GM19395 (cell line): Measurements from ENCODE around the gene KCNH4.
"Not testable (repeated sequence)": the region's sequence is repeated elsewhere in the genome, so short reads cannot be mapped to it uniquely, and the experiment has no call there.

Source experiments
- ATAC-seq: cut with Tn5 transposase; IDR thresholded peaks from one replicate; pipeline ENCODE4 v1.9.1; 2021; ENCODE audit warnings: mild to moderate bottlenecking, moderate library complexity; ENCODE audit not compliant: unreplicated experiment

The KCNH4 gene

GRCh38 chr17:42197564-42198156, 16.7 kb upstream of the KCNH4 start:
- ATAC-seq, result no peak

DNA sequence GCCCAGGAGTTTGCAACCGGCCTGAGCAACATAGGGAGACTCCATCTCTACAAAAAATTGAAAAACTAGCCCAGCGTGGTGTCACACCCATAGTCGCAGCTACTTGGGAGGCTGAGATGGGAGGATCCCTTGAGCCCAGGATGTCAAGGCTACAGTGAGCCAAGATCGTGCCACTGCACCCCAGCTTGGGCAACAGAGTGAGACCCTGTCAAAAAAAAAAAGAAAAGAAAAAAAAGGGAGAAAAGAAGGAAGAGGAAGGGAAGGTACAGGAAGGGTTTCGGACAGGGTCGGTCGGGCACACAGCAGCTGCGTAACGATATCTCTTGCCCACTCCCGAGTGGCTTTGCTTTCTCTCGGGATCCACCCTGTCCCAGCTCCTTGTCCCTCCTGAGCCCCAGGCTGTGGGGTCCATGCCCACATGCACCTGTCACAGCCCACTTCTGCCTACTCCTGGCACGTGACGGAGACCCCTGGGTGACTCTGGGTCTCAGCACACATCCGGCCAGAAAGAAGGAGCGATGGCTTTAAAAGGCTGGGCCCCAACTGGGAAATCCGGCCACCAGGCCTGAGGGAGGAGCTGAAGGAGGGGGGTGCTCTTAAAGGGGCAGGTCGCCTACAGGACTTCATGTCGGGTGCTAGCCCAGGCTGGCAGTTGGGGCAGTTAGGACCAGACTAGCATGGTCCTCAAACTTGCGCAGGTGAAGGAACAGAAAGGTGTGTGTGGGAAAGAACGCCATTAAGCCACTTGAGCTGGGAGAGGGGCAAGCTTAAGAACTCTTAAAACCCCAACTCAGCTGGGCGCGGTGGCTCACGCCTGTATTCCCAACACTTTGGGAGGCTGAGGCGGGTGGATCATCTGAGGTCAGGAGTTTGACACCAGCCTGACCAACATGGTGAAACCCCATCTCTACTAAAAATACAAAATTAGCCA, 13.3 kb upstream of the KCNH4 start, which contains the start of gene GHDC:
Gene GHDC, minus strand, starts transcription at position 526 of the 931 bp plus-strand sequence. CDS start 913 bp downstream, outside the sequence.
- peak; percentile 79 for ATAC-seq

DNA sequence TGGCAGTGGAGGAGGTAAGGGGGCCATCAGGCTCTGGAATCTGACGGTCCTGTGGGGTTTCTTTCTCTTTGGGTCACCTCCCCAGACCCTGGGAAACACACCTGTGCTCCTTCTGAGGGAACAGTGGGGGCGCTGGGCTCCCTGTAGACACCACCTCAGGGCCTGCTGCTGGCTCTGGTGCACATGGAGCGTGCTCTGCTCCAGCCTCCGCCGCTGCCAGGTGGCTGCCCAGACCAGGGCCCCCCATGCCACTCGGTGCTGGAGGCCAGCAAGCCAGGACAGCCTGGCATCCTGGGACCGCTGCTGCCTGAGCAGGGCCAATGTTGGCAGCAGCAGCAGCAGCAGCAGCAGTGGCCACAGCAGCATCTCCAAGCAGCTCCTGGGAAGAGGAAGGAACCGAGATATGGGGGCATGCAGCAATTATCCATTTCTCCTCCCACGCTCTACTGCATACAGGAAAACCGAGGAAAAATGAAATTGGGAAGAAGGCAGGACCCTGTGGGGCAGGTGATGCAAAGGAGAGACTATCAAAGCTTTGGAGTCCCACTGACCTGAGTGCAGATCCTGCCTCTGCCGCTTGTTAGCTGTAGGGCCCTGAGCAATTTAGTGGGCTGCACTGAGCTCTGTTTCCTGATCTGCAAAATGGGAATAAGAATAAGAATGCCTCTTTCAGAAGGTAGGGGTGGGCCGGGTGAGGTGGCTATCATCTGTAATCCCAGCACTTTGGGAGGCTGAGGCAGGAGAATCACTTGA, 12.4 kb upstream of the KCNH4 start:
- ATAC-seq, result no peak

DNA sequence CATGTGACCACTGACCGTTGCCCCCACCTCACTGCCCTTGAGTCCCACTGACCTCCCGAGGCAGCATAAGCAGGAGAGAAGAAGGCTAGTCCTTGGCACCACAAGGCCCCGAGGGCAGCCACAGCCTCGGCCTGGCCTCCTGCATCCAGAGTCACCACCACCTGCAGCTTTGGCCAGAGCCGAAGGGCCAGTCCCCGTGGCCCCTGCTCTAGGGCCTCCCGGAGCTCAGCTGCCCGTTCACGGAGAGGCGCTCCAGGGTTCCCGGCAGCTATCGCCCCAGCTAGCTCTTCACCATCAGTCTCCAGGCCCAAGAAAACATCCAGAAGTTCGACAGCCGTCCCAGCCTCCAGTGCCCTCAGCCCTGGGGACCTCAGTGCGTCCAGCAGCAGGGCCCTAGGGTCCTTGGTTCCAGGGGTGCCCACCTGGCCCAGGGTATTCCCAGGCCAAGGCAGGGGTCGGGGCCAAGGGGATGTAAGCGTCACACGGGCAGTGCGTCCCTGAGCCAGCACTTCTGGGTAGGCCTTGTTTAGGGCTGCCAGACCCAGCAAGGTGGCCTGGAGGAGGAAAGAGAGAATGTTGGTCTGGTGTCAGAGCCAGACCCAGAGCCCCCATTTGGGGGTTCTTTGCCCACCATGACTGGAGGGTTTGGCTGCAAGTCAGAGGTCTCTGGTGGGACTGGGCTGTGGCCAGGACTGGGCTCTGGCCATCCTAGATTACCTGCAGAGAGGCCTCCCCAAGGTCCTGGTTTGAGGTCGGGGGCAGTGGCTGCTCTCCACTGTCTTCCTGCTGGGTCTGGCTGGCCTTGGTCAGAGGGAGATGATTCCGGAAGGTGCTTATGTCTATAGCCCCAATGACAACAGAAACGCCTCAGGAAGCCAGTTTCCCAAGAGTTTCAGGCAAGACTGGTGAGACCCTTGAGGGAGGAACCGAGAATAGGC, 11.5 kb upstream of the KCNH4 start:
- ATAC-seq, result no peak

DNA sequence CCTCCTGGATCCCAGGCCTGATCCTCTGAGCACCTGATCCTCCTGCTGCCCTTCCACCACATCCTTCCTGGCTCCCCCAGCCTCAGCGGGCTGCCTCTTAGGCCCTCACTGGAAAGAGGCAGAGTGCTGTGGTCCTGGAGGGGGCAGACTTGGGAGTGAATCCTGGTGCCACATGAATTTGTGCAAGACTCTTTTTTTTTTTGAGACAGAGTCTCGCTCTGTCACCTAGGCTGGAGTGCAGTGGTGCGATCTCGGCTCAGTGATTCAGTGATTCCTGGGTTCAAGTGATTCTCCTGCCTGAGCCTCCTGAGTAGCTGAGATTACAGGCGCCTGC, 10.3 kb upstream of the KCNH4 start:
- ATAC-seq, result no peak

DNA sequence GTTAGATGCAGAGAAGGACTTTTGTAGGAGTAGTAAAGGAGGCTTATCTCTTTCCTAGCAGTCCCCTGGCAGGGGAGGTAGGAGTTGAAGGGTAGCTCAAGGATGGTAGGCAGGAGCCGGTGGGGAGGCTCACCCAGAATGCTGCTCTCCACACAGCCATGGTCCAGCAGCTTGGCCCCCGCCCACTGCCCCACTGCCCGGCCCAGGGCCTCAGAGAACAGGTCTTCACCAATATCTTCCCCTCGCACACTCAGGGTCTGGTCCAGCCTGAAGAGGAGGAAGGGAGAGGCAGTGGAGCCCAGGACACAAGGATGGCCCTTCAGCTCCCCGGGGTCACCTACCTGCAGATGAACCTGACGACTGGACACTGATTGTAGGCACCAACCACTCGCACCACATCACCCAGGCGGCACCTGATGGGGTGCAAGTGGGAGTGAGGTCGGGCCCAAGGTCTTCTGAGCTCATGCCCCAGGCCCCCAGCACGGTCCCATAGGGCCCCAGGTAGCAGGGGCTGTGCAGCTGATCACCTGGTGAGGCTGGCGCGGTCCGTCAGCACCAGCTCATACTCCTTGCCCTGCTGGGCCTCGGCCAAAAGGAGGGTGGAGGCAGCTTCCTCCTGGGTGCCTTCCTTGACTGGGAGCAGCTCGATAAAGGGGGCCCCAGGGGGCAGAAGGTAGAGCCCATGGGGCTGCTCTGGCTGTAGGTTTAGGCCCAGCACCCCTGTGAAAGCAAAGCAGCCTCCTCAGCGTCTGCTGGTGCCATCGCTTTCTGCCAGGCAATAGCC, 9.7 kb upstream of the KCNH4 start:
- no peak for ATAC-seq

- no peak for ATAC-seq
These were observed 8.7 kb upstream of the KCNH4 start for GRCh38 chr17:42189651-42189965.

- ATAC-seq, result no peak
These were observed 8.1 kb upstream of the KCNH4 start for GRCh38 chr17:42188749-42189650.

DNA sequence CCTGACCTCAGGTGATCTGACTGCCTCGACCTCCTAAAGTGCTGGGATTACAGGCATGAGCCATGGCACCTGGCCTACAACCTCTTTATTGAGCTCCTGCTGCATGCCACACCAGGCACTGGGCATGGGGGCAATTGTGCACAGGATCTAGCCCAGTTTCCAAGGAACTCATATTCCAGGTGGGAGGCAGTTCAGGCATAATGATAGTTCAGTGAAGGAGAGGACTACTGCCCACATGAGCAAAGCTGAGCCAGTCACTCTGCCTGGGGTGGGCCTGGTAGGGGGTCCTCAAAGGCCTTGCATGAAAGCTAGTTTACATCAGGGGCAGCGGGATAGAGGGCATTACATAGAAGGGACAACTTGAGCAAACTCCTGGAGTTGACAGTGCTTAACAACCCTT, 6.9 kb upstream of the KCNH4 start:
- no peak for ATAC-seq

- not testable (repeated sequence) for ATAC-seq
These were observed 5.2 kb upstream of the KCNH4 start for GRCh38 chr17:42186191-42186590.

GRCh38 chr17:42185621-42185930, 4.6 kb upstream of the KCNH4 start:
- ATAC-seq, result no peak

DNA sequence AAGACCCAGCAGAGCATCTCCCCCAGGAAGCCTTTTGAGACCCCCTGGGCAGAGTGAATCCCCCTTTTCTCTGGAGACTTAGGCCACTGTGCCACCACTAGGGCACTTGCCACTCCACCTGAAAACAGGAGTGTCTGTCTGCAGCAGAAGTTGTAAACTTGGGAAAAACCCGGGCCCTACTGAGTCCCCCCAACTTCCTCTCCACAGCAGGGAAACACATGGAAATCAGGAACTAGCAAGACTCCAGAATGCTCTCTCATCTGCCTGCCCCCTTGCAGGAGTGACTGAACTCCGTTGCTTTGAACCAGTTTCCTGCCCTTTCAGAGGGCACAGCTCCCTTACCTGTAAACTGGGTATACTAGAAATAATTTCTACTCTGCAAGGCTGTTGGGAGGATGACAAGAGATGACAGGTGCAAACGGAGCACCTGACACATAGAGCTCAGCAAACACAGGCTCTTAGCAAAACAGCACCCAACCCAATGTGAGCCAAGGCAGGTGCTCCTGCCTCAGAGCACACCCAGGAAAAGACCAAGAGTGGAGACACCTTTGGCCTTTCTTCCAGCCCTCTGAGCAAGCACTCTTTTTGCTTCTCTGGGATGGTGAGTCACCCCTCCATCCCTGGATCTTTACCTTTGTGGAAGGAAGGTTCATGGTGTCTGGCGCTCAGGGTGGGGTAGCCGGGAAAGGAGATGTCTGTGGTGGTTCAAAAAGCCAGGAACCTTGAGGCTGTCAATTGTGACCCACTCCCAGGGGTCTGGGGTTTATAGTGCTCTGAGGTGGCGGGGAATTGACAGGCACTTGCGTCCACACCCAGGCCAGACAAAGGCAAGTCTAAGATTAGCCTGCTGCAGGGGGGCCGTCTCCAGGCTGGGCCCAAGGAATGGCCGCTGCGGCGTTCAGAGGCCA, 4.0 kb upstream of the KCNH4 start, which contains the start of gene HCRT:
Gene HCRT, minus strand, starts transcription at position 740 of the 908 bp plus-strand sequence. Its CDS starts 87 bp downstream, at position 653.
- ATAC-seq, result no peak

DNA sequence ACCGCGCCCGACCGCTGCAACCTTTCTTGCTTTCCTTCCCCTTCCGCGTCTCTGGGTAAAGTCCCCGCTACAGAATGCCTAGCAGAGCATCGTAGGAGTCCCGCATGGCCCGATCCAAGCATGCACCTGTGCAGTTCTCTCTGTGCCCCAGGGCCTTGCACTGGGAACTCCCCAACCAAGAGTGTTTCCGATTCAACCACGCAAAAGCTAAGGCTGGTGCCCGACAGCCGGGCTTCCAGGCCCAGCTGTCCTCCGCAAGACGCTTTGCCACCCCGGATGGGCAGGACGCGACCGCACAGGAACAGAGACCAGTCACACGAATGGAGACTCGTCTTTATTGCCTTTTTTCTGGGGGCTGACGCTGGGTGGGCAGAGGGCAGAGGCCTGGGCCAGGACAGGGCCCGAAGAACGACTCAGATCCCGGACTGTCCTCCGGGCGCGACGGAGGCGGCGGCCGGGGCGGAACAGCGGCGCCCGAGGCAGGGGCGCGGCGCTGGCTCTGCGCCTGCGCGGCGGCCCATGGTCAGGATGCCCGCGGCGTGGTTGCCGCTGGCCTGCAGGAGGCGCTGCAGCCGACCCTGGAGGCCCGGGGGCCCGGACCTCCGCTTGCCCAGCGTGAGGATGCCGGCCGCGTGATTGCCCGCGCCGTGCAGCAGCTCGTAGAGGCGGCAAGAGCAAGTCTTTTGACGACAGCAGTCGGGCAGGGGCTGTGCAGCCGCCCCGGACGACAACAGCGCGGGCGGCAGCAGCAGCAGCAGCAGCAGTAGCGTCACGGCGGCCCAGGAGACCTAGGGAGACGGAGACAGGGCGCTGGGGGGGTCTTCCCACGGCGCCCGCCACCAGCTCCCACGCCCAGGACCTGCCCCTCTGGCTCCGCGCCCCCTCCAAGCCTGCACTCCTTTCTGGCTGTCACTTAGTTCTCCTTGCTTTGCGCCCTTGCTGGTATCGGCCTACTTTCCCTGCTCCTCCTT, 3.1 kb upstream of the KCNH4 start:
- no peak for ATAC-seq

DNA sequence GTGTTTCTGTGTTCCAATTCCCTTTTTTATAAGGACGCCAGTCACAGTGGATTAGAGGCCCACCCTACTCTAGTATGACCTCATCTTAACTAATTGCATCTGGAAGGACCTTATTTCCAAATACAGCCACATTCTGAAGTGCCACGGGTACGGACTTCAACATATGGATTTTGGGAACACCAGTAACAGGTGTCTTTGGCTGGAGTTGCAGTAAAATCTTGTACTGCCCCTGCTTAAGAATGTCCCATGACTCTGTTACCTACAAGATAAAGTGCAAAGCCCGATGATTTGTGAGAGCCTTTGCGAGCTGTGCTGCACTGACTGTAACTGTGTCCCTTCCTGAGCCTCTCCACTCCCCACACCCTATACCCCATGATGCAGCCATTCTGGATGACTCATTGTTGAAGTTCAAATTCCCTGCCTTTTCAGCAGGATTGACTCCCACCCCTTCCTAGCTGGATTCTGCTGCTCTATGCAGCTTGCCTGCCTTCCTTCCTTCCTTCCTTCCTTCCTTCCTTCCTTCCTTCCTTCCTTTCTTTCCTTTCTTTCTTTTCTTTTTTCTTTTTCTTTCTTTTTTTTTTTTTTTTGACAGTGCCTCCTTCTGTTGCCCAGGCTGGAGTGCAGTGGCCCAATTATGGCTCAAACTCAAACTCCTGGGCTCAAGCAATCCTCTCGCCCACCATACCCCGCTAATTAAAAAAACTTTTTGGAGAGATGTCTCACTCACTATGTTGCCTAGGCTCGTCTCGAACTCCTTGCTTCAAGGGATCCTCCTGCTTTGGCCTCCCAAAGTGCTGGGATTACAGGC, 2.2 kb upstream of the KCNH4 start:
- ATAC-seq, result no peak

GRCh38 chr17:42181851-42182207, 887 bp upstream of the KCNH4 start:
- ATAC-seq, result no peak

GRCh38 chr17:42180411-42180921, 476 bp downstream of the KCNH4 start:
- no peak for ATAC-seq
